Left ventricle myocardium inferior (tissue), 1 donor: ENCODE data around the gene GGA3. TPM values are rescaled to one million over a fixed set of nuclear protein-coding genes. Genes with fewer than 3 reads are reported as not detected.

Experiments used
- DNase-seq: peaks from one replicate; pipeline ENCODE4 v3.0.0-alpha.2; 2020
- H3K27ac ChIP-seq: fragments of 200-600 bp; replicated peaks from 2 replicates; pipeline ENCODE4 v1.8.0; 2021
- H3K27me3 ChIP-seq: fragments of 200-600 bp; 2 replicates; pipeline ENCODE4 v1.8.0; 2021; ENCODE audit warnings: low read depth
- H3K36me3 ChIP-seq: fragments of 200-600 bp; 2 replicates; pipeline ENCODE4 v1.8.0; 2021
- H3K4me1 ChIP-seq: fragments of 200-600 bp; 2 replicates; pipeline ENCODE4 v1.8.0; 2021
- H3K4me3 ChIP-seq: fragments of 200-600 bp; 2 replicates; pipeline ENCODE4 v1.8.0; 2021; ENCODE audit warnings: mild to moderate bottlenecking, moderate library complexity
- H3K9me3 ChIP-seq: fragments of 200-600 bp; replicated peaks from 2 replicates; pipeline ENCODE4 v1.8.0; 2021
- intact Hi-C: fragments of 100-400 bp; cut with micrococcal nuclease; formaldehyde crosslinking; loops from one replicate; pipeline ENCODE4 v1.11.0; 2022
- total RNA-seq: library from RNA; stranded (reverse); fragmentation: NEBNext Ultra II Directional; extraction: Animal tissue kit (Norgen Biotek cat#: 25700); gene quantifications from one replicate; pipeline ENCODE4 v1.2.1, GENCODE V29; 2021
- TF ChIP-seq, protein P1 (sequence below): fragments of 200-600 bp; IDR thresholded peaks from 2 replicates; pipeline ENCODE4 v1.8.0; 2021; ENCODE audit warnings: antibody characterized with exemption, mild to moderate bottlenecking, borderline replicate concordance
- donor health status: DM: no; HTN: yes; CAD: no; lungs with severe emphysema.

The GGA3 gene
- total RNA-seq, 1 donor from 2014 or later = 18.8 TPM

DNA sequence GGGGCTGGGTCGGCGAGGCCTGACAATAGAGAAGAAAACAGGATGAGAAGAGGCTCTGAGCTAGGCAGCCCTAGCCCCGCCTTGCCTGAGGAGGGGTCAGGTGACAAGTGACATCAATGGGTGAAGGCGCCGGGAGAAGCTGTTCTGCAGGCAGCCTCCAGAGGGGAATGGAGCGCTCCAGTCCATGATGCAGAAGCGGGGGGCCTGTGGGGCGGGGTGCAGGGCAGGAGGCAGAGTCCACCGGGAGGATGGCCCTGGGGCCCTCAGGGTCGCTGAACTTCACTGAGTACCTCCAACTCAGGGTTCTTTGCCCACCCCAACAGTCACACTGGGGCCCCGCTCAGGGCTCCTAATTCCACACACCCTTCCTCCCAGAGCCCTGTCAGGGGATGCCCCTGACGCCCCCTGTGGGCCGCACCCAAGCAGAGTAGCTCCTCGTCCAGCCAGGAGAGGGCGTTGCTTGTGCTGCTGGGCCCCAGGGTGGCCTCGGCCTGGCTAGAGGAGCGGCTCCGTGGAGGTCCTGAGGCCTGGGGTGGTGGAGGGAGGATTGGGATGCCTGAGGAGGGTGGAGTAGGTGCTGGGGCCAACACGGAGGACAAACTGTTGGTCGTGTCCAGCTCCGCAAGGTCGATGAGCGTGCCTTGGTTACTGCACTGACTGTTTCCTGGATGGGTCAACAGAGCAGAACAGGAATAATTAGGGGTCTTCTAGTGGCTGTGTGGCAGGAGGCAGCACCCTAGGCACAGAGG is 20.8 kb downstream of the GGA3 start:
- intact Hi-C loops = no loop called here
- no peak overlapping the region for H3K27ac ChIP-seq
- peaks cover 44% of the 10 kb centered on the region for H3K4me1 ChIP-seq
- no peak overlapping the region for H3K4me3 ChIP-seq
- H3K27me3 ChIP-seq = no peaks in the 10 kb centered on the region
- H3K36me3 ChIP-seq = peaks cover 98% of the 10 kb centered on the region
- TF ChIP-seq, protein P1, sequence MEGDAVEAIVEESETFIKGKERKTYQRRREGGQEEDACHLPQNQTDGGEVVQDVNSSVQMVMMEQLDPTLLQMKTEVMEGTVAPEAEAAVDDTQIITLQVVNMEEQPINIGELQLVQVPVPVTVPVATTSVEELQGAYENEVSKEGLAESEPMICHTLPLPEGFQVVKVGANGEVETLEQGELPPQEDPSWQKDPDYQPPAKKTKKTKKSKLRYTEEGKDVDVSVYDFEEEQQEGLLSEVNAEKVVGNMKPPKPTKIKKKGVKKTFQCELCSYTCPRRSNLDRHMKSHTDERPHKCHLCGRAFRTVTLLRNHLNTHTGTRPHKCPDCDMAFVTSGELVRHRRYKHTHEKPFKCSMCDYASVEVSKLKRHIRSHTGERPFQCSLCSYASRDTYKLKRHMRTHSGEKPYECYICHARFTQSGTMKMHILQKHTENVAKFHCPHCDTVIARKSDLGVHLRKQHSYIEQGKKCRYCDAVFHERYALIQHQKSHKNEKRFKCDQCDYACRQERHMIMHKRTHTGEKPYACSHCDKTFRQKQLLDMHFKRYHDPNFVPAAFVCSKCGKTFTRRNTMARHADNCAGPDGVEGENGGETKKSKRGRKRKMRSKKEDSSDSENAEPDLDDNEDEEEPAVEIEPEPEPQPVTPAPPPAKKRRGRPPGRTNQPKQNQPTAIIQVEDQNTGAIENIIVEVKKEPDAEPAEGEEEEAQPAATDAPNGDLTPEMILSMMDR = peak; percentile 48
- DNase-seq = no peak
- H3K9me3 ChIP-seq = no peaks in the 10 kb centered on the region

DNA sequence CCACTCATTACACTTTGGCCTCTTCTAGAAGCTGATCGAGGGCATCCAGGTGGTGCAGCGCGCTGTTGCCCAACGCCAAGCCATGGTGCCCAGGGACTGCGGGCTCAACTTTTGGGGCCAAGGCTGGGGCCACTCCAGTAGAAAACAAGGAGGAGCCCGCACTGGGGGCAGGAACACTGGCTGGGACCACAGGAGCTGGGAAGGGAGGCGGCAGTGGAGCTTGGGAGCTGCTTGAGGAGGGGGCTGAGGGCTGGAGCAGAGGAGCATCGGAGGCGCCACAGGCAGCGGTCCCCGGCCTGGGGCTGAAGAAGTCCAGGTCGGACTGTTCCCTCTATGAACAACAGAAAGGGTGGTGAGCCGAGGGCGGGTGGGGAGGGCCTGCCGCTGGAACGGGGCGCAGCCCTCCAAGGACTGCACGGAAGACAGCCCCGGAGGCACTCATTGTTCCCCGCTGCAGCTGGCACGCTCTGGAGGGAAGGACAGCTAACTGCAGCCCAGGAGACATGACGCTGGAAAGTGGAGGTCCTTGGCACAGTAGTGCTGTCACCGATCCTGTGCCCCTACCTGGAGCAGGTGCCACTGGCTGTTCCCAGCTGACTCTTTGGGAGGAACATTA is 21.5 kb downstream of the GGA3 start:
- H3K9me3 ChIP-seq = no peaks in the 10 kb centered on the region
- H3K27ac ChIP-seq = no peak overlapping the region
- no peaks in the 10 kb centered on the region for H3K27me3 ChIP-seq
- H3K4me3 ChIP-seq = no peak overlapping the region
- peaks cover 98% of the 10 kb centered on the region for H3K36me3 ChIP-seq
- H3K4me1 ChIP-seq = peaks cover 44% of the 10 kb centered on the region
- intact Hi-C loops = no loop called here
- TF ChIP-seq, protein P1 = no peak
- no peak for DNase-seq

DNA sequence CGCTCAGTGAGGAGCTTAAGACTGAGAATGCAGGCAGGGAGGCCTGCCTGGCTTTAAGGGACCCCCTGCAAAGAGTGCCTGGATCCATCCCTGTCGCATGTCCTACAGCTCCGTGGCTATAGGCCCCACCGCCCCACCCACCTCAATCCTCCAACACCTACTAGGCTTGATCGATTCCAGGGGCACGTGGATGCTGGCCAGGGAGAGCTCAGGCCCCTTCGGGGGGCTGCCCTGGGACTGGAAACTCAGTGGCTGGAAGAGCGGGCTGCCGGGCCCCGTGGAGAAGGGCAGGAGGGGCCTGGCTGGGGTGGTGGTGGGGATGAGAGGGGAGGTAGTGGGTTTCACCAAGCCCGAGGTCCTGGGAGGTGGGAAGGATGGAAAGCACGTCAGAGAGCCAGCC is 22.2 kb downstream of the GGA3 start:
- H3K9me3 ChIP-seq = no peaks in the 10 kb centered on the region
- H3K27ac ChIP-seq = peak overlapping the region; percentile 77
- H3K36me3 ChIP-seq = peaks cover 98% of the 10 kb centered on the region
- H3K4me1 ChIP-seq = peaks cover 44% of the 10 kb centered on the region
- H3K27me3 ChIP-seq = no peaks in the 10 kb centered on the region
- DNase-seq = no peak
- intact Hi-C loops = no loop called here
- no peak overlapping the region for H3K4me3 ChIP-seq
- TF ChIP-seq, protein P1 = no peak

DNA sequence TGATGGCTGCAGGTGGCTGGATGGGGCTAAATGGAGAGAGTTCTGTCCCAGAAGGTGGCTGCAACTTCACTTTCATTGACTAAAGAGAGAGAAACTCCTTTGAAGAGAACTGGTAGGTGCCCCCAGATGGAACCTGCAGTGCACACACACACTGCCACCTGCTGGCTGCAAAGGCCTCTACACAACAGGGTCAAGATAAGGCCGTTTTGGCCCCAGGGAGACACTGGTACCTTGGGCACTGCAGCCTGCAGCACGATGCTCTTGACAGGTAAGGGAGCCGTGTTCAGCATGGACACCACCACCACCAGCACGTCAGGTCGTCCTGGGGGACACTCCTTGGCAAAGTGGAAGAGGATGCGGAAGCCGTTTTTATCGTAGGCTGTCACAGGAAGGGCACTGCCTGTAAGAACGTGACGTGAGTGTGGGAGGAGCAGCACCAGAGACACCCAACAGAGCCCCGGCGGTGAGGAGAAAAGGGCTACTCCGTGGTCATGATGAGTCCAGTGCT is 22.7 kb downstream of the GGA3 start:
- H3K27me3 ChIP-seq = no peaks in the 10 kb centered on the region
- peaks cover 44% of the 10 kb centered on the region for H3K4me1 ChIP-seq
- peak overlapping the region; percentile 77 for H3K27ac ChIP-seq
- peaks cover 98% of the 10 kb centered on the region for H3K36me3 ChIP-seq
- H3K4me3 ChIP-seq = no peak overlapping the region
- DNase-seq = no peak
- TF ChIP-seq, protein P1 = peak; percentile 85
- H3K9me3 ChIP-seq = no peaks in the 10 kb centered on the region
- intact Hi-C loops = no loop called here

DNA sequence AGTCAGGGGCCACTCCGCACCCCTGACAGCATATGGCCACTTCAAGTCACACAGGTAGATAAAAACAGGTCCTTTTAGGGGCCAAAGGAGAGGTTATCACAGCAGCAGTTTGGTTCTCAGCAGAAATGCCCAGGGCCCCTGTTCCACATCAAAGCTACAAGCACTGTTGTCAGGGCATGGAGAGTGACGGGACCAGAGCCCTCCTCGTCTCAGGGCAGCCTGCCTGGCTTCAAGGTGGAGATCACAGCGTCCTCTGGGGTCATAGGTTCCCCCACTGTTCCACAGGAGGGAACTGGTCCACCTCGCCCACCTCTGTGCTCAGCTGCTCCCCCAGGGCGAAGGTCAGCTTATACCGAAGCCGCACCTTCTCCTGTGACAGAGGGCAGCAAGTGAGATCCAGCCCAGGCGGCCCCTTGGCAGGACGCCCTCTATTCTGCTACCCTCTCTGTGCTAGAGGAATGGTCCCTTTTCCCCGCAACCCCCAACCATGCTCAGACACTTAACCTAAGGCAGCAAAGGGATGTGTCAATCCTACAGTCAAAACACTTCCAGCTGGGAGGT is 23.3 kb downstream of the GGA3 start:
- TF ChIP-seq, protein P1 = no peak
- H3K27ac ChIP-seq = peak overlapping the region; percentile 77
- H3K4me1 ChIP-seq = peaks cover 44% of the 10 kb centered on the region
- no peak overlapping the region for H3K4me3 ChIP-seq
- intact Hi-C loops = no loop called here
- H3K9me3 ChIP-seq = no peaks in the 10 kb centered on the region
- peaks cover 98% of the 10 kb centered on the region for H3K36me3 ChIP-seq
- no peaks in the 10 kb centered on the region for H3K27me3 ChIP-seq
- DNase-seq = no peak
